ENCODE data around the gene DPF3.

- TF ChIP-seq CTCF (IDR thresholded peaks at IDR 0.05 in 4 of 5, conservative IDR thresholded peaks at IDR 0.05 in 1 of 5) (no peak), POLR2A (IDR thresholded peaks at IDR 0.05) (no peak)
Measured at GRCh38 chr14:72825486-72825885, 68.4 kb downstream of the DPF3 start.

Measured in gastrocnemius medialis (tissue), 4 donors.